HG03175 (cell line): ENCODE data around the gene ROBO3.

ENCODE experiments used
- ATAC-seq: cut with Tn5 transposase; IDR thresholded peaks from one replicate; pipeline ENCODE4 v1.9.1; 2021; ENCODE audit warnings: mild to moderate bottlenecking, moderate library complexity; ENCODE audit not compliant: unreplicated experiment

The ROBO3 gene

DNA sequence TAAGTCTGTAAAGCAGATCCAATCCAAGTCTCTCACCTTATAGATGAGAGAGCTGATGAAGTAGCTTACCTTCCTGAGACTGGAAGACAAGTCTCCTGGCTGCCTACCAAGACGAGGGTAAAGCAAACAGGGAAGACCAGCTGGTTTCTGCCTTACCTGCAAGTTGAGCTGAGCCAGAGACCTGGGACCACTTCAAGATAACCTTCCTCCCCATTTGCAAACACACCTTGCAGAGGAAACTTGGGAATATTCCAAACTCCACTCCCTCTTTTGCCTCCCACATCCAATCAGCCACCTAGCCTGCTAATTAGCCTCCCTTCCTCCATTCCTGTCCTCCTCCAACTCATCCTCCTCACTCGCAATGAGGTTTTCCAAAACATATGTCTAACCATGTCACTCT lies 23.4 kb upstream of the ROBO3 start:
- ATAC-seq: no peak

DNA sequence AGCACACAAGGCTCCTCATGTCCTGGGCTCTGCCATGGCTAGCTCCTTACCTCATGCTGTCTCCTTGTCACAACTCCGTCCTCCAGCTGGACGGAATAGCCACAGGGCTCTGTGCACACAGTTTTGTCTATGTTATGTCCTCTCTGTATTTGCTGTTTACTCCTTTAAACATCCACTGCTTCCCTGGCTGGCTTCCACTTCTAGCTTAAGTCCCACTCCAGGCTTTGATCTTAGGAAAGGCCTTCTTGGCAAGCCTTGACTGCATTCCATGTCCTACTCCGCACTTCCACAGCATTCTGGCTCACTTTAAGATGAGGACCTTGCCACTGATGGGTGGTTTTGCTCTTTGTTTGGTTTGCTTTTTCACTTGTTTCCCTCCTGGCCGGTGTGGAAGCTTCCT lies 22.9 kb upstream of the ROBO3 start:
- ATAC-seq: no peak

DNA sequence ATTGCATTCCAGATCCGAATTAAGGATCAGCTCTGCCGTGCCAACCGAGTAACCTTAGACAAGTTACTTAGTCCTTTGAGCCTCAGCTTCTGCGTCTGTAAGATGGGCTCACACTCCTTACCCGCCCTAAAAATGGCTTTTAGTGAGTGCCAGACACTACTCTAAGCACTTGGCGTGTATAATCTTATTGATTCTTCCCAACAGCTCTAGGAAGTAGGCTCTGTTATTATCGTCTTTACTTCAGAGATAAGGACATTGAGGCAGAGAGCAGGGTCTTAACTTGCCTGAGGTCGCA lies 21.7 kb upstream of the ROBO3 start:
- no peak for ATAC-seq

DNA sequence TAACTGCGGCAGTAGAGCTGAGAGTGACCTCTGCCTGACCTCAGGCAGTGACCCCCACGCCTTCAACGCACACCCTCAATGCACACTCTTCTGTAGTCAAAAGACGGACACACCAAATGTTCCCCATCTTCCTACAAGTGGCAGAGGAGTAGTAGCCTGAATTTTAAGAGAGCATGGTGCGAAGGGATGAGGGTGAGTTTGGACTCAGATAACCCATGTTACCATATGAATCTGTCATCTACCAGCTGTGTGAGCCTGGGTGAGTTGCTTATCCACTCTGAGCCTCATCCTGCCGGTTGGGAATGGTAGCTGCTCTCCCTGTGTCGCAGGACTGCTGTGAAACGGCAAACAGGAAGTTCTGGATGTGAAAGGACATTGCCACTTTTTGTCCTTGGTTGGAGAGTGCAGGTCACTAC lies 20.6 kb upstream of the ROBO3 start:
- ATAC-seq: no peak

DNA sequence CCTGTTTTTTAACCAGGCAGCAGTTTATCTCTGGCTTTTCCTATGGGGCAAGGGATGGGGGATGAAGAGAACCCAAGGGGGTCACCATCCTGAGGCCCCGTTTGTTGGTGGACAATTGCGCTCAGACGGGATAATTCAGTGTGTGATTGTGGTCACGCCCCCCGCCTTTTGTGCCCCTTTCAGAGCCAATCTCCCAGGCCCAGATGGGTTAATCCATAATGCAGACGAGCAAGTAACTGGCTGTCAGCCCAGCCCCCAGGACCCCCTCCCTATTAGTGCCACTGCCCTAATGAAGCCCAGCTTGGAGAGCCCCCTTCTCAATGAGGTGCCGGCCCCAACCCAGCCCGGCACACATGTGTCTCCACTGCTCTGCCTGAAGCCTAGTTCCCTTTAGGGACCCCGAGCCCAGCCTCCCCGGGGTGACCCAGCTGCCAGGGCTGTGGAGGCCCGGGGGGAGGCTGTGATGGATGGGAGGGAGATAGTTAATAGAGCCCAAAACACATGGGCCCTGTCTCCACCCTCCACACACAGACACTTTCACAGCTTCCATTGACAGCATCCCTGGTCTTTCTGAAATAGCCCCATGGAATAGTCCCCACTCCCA lies 19.1 kb upstream of the ROBO3 start:
- no peak for ATAC-seq

DNA sequence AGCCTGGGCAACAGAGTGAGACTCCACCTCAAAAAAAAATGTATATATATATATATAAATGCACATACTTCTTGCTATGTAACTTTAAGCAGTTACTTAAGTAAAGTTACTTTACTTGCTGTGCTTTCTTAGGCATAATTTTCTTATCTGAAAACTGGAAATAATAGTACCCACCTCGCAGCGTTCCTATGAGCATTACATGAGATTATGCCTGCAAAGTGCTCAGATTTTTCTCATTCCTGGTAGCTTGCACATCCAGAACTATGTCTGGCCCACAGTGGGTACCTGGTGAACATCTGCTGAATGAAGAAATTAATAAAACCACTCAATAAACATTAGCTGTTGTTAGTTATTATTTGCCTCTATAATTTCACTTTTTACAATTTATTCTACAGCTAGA lies 6.1 kb upstream of the ROBO3 start:
- ATAC-seq: no peak

DNA sequence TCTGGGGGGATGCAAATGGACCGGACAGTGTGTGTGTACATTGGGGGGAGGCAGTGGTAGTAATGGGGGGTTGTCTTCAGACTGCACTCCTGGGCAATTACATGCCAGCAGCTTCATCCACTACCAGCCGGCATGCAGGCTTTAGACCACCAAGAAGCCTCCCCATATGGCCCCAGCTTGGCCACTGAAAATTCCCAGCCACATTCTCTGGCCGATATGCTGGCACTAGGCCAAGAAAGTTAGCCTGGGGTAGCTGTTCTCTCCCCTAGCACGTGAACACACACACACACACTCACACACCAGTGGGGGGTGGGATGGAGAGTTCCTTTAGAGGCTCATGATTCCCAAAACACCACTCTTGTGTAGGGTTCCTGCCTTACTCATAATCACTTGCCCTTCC lies 3.6 kb upstream of the ROBO3 start:
- no peak for ATAC-seq

DNA sequence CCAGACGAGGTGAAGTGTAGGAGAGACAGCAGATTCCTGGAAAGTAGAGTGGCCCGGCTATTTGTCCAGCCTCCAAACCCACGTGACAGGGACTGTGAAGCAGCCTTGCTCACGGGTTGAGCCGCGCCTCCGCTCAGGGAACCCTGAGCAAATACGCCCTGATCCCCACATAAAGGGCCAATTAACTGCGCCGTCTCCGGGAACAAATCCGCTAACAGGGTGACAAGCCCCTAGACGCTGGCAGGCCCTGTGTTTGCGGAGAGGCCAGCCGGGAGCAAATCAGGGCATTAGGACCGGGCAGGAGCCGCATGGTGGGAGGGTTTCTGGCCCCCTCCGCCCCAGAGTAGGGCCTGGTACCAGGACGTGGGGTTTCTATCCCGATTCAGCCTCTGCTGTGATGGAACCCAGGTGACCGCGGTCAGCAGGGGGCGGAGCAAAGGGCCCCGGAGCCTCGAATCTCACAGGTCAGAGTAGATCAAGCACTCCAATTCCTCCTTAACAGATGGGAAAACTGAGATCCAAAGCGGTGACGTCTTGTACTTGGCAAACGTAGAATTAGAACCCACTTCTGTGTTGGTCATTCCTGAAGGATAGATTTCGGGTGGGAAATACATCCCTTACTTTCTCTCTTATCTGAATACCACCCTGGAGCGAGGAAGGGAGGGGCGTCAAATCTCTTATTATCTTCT lies 2.0 kb upstream of the ROBO3 start:
- no peak for ATAC-seq

DNA sequence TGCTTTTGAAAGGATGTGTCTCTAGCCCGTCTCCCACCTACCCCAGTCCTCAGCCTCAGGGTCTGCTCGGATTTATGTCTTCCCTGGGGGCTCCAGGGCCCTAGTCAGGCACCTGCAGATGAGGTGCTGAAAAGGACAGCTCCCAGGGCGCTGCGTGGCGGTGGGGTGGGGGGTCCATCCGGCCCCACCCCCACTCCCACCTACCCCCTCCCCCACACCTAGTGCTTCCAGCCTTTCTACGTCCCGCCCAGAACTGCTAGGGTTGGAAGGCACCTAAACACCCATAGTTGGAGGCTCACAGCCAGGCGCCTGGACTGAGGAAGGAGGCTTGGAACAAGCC lies 1.4 kb upstream of the ROBO3 start:
- ATAC-seq: no peak

DNA sequence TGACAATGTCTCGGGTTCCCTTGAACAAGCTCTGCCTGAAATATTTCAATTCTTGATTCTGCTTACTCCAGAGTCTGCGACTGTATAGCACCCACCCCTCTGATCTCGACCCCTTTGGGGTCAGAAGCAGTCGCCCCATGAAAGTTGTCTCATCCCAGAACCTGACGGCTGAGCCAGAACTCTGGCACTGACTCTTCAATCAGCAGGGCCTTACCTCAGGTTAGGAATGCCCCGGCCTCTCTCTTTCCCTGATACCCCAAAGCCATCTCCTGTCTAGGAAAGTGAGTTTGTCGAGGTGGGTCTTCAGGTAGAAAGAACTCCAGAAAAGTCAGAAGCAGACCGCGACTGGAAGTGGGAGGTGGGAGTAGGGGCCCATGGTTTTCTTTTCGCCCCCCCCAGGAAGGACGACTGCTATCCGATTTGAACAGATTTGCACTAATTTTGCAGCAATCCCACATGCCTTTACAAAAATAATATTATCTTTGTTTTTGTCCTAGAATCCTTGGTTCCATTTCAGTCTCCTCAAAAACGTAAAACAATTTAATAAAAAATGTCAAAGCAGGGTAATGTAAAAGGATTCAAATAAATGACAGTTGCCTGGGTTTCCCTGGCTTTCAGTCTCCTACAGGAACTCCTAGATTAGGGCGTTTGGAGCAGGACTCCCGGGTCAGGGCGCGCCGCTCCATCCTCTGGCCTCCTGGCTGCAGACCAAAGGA lies 898 bp upstream of the ROBO3 start:
- ATAC-seq: no peak

DNA sequence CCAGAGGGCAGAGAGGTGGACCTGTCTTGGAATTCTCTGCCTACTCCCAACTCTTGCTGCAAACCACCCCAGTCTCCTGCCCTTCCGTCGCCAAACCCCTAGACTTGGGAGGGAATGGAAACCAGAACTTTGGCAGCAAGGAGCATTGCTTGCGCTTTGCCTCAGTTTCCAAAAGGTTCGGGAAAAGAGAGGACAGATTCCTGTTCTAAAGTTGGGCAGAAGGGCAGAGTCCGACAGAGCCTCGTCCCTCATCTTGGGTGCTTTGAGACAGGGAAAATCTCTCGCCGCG lies 396 bp upstream of the ROBO3 start:
- no peak for ATAC-seq

DNA sequence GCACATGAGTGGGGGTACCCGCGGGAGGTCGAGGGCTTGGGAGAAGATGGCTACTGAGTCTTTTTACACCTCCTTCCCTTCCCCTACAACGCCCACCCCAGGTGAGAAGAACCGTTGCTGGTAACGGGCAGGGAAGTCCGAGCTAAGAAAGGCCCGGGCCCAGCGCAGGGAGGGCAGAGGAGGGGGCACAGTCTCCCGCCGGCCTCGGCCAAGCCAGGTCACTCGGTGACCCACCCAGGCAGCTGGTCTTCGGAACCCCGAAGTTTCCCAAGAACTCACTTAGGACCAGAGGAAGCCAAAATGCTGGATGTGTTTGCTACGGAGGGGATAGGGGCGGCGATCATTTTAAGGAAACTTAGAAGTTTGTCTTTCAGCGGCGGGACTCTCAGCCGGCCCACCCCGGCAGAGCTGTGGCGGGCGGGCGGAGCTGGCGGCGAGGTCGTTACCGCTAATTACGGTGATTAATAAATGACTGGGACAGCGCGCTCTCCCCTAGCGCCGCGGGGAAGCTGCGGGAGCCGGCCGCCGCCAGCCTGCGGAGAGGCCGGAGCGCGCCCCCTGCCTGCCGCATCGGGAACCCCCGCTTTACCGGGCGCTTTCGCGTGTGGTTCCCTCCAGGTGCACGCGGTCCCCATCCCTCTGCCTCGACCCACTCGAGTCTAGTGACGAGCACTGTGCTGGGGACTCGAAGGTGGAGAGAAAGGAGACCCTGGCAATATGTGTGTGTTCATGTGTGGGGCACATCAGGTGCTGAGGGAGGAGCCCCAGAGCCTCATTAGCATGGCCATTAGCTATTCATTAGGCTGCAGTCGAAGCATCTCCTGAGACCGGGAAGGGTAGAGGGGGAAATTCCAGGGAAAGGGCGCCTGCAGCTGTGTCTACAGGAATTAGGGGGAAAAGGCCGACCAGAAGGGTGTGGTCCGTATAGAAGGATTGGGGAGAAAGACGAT lies 945 bp downstream of the ROBO3 start:
- ATAC-seq: peak; percentile 40

DNA sequence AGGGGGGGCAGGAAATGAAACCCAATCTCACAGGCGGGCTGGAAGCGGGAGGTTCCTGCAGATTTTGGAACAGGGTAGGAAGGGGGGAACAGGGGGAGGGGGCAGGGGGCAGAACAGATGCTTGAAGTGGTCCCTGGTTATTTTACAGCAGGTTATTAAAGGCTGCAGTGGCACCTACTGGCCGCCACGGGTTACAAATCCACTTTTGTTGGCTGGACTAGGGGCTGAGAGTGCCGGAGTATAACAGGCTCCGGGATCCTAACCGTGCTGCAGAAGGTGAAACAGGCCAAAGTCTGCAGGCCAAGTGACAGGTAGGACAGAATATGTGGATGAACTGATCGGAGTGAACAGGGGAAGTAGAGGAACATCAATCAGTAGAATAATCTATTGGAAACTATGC lies 2.5 kb downstream of the ROBO3 start:
- peak; percentile 51 for ATAC-seq

DNA sequence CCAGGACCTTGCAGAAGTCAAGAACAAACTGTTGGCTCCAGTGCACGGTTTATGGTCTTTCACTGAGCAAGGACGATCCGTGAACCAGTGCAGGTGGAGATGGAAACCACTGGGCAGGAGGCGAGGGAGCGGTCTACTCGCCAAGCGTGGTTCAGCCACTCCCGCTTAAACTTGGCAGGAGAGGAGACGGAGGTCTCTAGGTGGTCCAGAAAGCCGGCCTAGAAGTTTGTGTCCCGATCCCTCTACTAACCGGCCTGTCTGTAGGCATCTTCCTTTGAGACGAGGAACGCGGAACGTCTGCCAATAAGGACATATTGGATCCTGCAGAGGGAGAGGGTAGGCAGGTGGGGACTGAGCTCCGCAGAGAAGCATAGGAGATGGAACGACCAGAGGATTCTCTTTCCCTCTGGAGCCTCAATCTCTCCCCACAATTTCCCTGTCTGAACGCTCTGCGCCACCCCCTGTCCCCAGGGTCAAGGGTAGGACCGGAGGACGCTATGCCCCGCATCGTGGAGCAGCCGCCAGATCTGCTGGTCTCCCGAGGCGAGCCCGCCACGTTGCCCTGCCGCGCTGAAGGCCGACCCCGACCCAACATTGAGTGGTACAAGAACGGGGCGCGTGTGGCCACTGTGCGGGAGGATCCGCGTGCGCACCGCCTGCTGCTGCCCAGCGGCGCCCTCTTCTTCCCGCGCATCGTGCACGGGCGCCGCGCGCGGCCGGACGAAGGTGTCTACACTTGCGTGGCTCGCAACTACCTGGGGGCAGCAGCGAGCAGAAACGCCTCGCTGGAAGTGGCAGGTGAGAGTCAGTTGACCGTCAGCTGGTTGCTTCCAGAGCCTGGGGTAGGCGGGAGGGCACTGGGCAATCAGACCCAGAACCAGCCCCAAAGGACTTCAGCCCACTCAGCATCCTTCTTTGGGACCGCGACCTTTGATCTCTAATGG lies 3.4 kb downstream of the ROBO3 start:
- ATAC-seq: no peak

DNA sequence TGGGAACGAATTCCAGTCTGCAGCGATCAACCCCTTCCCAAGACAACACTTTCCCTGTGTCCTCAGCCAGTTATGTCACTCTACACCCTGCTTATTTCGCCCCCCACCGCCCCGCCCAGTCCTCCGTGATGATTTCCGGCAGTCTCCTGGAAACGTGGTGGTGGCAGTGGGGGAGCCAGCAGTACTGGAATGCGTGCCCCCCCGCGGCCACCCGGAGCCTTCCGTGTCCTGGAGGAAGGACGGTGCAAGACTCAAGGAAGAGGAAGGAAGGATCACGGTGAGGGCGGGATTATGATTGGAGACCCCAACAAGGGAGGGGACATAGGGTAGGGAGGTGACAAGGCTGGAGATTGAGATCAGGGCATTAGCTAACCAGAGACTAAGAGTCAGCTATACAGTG lies 4.1 kb downstream of the ROBO3 start:
- ATAC-seq: no peak

DNA sequence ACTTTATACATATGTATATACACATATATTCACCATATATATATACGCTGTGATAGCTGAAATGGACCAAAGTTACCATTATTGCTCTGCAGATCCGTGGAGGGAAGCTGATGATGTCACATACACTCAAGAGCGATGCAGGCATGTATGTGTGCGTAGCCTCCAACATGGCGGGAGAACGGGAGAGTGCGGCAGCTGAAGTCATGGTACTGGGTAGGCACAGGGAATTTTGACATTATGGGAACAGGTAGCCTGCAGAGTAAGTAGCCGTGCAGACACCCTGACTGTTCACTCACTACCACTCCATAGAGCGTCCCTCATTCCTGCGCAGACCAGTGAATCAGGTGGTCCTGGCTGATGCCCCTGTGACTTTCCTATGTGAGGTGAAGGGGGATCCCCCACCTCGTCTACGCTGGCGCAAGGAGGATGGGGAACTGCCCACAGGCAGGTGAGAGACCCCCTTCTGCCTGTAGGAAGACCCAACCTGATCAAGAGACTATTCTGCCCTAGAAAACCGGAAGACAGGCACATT lies 4.7 kb downstream of the ROBO3 start:
- no peak for ATAC-seq

DNA sequence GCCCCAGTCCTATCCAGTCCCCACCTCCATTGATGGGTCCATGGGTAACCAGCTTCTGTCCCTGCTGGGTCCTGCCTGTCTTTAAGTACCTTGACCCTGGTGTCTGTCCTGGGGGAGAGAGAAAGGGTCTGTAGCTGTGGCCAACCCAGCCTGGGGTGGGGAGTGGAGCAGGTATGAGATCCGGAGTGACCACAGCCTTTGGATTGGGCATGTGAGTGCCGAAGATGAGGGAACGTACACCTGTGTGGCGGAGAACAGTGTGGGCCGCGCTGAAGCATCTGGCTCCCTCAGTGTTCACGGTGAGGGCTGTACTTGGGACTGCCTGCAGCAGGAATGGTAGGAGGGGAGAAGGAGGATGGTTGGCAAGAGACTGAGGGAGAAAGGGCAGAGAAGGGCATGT lies 5.2 kb downstream of the ROBO3 start:
- ATAC-seq: no peak

DNA sequence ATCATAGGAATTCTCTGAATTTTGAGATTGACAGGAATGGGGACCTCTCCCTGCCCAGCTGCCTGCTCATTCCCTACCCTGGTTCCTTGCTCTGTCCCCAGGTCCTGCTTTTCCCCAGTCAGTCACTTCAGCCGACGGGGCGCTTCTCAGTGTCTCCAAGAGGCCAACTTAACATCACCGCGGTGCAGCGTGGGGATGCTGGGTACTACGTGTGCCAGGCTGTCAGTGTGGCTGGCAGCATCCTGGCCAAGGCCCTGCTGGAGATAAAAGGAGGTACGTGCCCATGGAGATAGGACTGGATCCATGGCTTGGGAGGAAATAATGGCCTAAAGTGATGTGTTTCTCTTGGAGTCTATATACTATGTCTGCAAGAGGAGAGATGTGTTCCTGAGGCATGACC lies 7.0 kb downstream of the ROBO3 start:
- ATAC-seq: no peak

DNA sequence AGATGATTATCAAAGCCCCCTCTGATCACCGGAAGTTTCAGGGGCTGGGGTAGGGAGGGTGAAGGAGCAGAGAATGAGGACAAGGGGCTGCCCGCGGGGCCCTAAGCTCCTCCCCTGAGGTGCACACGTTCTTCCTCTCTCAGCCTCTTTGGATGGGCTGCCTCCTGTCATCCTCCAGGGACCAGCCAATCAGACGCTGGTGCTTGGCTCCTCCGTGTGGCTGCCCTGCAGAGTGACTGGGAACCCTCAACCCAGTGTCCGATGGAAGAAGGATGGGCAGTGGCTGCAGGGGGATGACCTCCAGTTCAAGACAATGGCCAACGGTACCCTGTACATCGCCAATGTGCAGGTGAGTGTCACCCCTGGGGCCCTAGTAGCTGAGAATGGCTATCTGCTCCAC lies 7.5 kb downstream of the ROBO3 start:
- no peak for ATAC-seq

DNA sequence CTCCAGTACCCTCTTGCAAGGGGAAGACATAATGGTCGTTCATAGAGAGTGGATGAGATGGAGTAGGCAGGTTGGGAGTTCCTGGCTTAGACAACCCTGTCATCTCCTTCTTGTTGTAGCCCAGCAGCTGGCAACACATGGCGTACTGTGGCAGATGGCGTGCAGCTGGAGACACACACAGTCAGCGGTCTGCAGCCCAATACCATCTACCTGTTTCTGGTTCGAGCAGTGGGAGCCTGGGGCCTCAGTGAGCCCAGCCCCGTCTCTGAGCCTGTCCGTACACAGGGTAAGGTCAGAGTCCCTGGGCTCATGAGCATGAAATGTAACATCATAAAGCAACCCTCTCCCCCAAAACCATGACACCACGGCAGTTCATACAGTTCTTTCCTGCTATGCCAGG lies 8.7 kb downstream of the ROBO3 start:
- ATAC-seq: no peak
